ENCODE data around the gene SEPTIN12.

The SEPTIN12 gene, protein sequence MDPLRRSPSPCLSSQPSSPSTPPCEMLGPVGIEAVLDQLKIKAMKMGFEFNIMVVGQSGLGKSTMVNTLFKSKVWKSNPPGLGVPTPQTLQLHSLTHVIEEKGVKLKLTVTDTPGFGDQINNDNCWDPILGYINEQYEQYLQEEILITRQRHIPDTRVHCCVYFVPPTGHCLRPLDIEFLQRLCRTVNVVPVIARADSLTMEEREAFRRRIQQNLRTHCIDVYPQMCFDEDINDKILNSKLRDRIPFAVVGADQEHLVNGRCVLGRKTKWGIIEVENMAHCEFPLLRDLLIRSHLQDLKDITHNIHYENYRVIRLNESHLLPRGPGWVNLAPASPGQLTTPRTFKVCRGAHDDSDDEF

DNA sequence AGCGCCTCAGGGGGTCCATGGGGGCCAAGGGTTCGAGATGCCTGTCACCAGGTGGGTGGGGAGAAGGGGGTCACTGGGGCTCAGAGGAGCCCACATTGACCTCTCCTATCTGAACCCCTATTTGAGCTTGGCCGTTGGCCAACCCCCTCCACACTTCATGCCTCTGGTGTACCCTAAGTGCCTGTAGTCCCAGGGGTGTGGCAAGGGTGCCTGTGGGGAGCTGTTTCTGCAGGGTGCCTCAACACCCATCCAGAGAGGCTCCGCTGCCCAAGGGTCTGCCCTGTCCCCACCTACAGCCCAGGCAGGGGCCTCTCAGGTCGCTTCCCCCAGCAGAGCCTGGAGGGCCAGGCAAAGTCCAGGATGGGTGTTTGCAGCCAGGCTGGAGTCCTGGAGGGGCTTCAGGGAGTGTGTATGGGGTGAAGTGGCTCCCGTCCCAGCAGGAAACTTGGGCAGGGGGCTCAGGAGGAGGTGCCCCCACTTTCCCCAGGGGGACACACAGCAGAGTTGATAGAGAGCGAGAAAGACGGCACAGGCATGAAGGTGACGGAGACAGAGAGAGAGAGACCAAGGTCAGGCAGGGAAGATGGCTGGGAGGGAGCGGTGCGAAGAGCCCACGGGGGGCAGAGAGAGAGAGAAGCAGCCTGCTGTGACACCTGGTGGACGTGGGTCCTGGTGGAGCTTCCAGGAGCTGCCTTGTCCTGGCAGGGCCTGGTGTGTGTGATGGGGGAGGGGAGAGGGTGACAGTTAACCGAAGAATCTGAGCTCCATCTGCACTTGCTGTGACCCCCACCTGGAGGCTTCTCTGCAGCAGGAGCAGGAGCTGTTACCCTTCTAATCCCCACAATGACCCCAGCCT lies at the start of gene SEPTIN12:
TSS of gene SEPTIN12 (minus strand) at position 719 of the 856 bp plus-strand sequence. CDS start at position 19, 700 bp downstream.
- in situ Hi-C loops (cut with MboI; ENCODE audit: low sequenced_read_pairs): no loop called here

GRCh38 chr16:4836727-4837126 lies 48.6 kb upstream of the SEPTIN12 start:
- in situ Hi-C loops (cut with MboI; ENCODE audit: low sequenced_read_pairs): no loop called here

GRCh38 chr16:4833584-4833983 lies 45.4 kb upstream of the SEPTIN12 start:
- in situ Hi-C loops (cut with MboI; ENCODE audit: low sequenced_read_pairs): no loop called here

GRCh38 chr16:4832698-4833343 lies 44.7 kb upstream of the SEPTIN12 start:
- in situ Hi-C loops (cut with MboI; ENCODE audit: low sequenced_read_pairs): no loop called here

- in situ Hi-C loops (cut with MboI; ENCODE audit: low sequenced_read_pairs): no loop called here
Measured at GRCh38 chr16:4831616-4832015, 43.5 kb upstream of the SEPTIN12 start.

DNA sequence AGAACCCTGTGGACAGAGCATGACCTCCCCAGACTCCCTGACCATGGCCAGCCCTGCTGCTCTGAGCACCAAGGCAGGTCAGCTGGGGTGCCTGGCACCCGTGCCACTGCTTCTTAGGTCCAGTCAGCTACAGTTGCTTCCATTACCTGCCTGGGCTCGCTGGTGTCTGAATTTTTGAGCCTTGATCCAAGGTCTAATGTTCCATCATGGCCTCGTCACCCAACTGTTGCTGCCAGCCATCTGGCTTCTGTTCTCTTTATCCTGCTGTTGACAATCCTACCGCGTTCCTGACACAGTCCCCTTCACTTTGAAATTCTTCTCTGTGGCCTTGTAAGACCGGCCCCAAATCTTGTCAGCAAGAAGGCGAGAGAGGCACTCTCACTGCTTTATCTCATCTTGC lies 42.3 kb upstream of the SEPTIN12 start:
- in situ Hi-C loops (cut with MboI; ENCODE audit: low sequenced_read_pairs): no loop called here

- in situ Hi-C loops (cut with MboI; ENCODE audit: low sequenced_read_pairs): no loop called here
Measured at GRCh38 chr16:4828567-4829321, 40.6 kb upstream of the SEPTIN12 start.

DNA sequence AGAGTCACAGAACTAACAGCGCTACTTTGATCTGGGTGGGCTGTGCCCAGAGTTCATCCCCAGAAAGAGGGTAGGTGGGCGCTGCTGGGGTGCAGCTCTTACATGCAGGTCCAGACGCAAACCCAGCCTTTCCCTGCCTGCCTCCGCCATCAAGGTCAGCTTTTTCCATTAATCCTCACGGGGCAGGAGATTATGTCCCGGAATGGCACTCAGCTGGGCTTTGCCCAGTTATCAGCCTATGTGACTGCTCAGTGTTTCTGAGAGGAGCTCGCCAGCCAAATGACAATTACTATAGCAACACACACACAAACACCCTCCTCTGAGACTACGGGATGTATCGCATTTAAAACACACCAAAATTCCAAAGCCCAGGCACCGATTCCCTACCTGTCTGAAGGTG lies 38.8 kb upstream of the SEPTIN12 start:
- in situ Hi-C loops (cut with MboI; ENCODE audit: low sequenced_read_pairs): no loop called here

DNA sequence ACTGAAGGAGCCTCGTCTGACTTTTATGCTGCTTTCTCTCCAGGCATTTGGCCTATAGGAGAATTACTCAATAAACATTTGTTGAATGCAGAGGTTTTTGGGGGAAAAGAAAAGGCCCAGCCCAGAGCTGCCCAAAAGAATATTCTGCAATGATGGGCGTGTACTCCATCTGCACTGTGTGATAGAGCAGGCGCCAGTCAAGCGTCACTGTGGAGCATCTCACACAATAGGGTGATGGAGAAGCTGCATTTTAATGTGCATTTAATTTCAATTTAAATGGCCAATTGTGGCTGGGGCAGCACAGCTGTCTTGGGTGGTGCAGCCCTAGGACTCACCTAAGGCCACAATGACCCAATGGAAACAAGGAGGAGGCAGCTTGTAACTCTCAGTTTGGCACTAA lies 38.4 kb upstream of the SEPTIN12 start:
- in situ Hi-C loops (cut with MboI; ENCODE audit: low sequenced_read_pairs): no loop called here

DNA sequence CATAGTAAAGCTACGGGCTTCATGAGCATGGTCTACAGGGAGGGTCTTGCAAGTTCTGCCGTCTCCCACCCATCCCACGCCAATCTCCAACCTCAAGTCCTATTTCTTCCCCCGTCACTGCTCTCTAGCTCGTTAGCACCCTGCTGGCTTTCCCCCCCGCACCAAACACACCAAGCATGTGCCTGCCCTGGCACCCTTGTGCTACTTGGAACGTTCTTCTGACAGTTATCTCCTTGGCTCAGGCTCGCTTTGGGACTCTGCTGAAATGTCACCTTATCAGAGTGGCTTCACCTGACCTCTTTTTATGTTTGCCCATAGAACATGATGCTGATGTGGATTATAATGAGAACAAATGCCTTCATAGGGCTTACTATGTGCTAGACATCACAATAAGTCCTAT lies 37.1 kb upstream of the SEPTIN12 start:
- in situ Hi-C loops (cut with MboI; ENCODE audit: low sequenced_read_pairs): no loop called here

GRCh38 chr16:4820652-4821051 lies 32.5 kb upstream of the SEPTIN12 start:
- in situ Hi-C loops (cut with MboI; ENCODE audit: low sequenced_read_pairs): no loop called here

DNA sequence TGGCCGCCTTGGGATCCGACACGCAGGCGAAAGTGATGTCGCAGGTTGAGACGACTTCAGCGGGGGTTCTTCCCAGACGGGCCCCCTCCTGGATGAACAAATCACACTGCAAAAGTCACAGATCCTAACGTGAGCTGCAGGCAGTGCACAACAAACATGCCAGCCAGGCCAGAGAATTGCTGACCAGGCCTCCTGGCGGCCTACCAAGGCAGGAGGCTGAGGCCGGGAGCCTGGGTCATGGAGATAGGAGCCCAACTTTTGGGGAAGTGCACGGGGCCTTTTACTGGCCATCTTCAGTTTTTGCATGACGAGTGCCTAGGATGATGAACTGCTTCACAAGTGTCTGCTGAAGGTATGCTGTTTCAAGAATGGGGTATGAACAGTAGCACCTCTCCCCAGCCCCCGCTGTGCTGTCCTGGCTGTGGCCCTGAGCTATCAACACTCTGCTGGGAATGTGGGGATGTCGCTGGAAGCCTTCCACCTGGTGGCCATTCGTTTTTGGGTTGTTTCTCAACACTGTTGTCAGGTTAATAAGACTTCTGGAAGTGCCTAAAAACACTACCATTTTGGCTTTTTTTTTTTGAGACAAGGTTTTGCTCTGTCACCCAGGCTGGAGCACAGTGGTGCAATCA lies 26.5 kb upstream of the SEPTIN12 start:
- in situ Hi-C loops (cut with MboI; ENCODE audit: low sequenced_read_pairs): no loop called here

- in situ Hi-C loops (cut with MboI; ENCODE audit: low sequenced_read_pairs): no loop called here
Measured at GRCh38 chr16:4814046-4814445, 25.9 kb upstream of the SEPTIN12 start.

GRCh38 chr16:4813251-4814003 lies 25.3 kb upstream of the SEPTIN12 start:
- in situ Hi-C loops (cut with MboI; ENCODE audit: low sequenced_read_pairs): no loop called here

DNA sequence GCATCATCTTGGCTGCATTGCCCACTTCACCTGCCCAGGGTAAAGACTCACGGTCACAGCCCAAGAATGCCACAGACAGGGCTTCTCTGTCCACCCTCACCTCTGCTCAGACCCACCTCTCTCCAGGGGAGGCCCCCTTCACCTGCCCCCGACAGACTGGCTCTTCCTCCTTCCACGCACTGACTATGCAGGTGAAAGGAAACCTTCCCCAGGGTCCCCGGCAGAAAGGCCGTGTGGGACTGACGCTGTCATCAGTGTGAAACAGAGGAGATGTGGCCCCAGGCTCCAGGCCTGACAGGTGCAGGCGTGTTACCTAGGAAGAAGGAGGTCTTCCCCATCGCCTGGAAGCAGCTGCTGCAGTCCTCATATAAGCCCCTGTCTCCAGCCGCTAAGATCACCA lies 23.6 kb upstream of the SEPTIN12 start:
- in situ Hi-C loops (cut with MboI; ENCODE audit: low sequenced_read_pairs): no loop called here

DNA sequence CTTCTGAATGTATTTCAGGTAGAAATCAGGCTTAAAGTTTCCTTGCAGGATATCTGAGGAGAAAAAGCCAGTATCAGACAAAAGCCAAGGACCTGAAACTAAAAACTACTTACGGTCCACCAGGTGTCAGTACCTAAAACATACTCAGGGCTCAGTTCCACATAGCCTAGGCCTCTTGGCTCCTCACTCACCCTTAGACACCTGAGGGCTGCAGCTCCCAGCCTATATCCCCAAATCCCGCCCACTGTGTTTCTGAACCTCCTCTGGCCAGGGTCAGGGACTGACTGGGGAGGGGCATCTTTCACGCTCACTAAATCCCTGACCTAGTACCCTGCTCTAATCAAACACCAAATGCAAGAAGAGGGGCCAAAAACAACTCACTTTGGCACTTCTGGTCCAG lies 23.1 kb upstream of the SEPTIN12 start:
- in situ Hi-C loops (cut with MboI; ENCODE audit: low sequenced_read_pairs): no loop called here

DNA sequence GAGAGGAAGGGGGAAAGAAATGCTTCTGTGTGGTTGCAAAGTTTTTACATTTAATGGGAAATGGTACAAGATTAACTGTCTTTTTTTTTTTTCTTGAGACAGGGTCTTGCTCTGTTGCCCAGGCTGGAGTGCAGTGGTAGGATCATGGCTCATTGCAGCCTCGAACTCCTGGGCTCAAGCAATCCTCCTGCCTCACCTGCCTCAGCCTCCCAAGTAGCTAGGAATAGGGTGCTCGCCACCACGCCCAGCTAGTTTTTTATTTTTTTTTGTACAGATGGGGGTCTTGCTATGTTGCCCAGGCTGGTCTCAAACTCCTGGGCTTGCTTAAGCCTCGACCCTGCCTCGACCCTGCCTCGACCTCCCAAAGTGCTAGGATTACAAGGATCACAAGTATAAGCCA lies 18.1 kb upstream of the SEPTIN12 start:
- in situ Hi-C loops (cut with MboI; ENCODE audit: low sequenced_read_pairs): no loop called here

- in situ Hi-C loops (cut with MboI; ENCODE audit: low sequenced_read_pairs): no loop called here
Measured at GRCh38 chr16:4805231-4805630, 17.1 kb upstream of the SEPTIN12 start.

GRCh38 chr16:4803898-4804762 lies 16.0 kb upstream of the SEPTIN12 start:
- in situ Hi-C loops (cut with MboI; ENCODE audit: low sequenced_read_pairs): no loop called here

Data from hTERT RPE-1 (cell line).